ENCODE results near the gene TCIRG1. TPM values are rescaled to one million over a fixed set of nuclear protein-coding genes. Genes with fewer than 3 reads are reported as not detected.

TCIRG1 gene
- total and polyA plus RNA-seq, 2 of the 13 experiments (the other 11 are each of a cell fraction or from before 2014, with no cell fraction given): 48.0 to 69.6 TPM

DNA sequence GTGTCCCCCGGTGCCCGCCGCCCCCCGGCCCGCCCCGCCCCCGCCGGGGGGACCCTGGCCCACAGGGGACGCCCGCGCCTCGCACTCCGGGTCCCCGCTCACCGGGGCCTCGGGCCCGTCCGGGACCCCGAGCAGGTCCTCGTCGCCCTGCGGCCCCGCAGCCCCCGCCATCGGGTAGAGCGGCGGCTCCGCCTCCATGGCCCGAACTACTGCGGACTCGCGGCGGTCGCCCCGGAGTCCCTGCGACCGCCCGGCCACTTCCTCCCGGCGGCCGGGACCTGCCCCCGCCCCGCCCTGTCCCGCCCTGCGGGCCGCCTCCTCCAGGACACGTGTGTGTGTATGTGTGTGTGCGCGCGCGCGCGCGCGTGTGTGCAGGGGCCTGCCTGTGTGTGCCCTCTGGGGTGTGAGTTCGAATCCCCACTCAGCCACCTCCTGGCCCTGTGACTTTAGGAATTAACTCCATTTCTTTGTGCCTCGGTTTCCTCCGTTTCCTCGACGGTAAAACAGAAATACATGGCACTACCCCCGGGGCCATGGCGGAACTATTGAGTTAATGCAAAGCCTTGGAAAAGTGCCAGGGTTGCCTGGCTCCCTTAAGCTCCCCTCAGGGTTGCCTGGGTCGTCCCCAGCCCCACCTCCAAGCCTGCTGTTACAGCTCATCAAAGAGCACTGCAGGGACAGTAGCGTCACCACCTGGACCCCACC, 34.8 kb upstream of the TCIRG1 start, which contains the start of gene UNC93B1 (continued):
- TF ChIP-seq, protein P1, sequence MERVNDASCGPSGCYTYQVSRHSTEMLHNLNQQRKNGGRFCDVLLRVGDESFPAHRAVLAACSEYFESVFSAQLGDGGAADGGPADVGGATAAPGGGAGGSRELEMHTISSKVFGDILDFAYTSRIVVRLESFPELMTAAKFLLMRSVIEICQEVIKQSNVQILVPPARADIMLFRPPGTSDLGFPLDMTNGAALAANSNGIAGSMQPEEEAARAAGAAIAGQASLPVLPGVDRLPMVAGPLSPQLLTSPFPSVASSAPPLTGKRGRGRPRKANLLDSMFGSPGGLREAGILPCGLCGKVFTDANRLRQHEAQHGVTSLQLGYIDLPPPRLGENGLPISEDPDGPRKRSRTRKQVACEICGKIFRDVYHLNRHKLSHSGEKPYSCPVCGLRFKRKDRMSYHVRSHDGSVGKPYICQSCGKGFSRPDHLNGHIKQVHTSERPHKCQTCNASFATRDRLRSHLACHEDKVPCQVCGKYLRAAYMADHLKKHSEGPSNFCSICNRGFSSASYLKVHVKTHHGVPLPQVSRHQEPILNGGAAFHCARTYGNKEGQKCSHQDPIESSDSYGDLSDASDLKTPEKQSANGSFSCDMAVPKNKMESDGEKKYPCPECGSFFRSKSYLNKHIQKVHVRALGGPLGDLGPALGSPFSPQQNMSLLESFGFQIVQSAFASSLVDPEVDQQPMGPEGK (CRISPR knock-in tag; IDR thresholded peaks at IDR 0.05): peak; percentile 17; the same call in 1 of the 2 replicates
- TF ChIP-seq NONO (IDR thresholded peaks at IDR 0.05): no peak
- TF ChIP-seq NONO (CRISPR knock-in tag; conservative IDR thresholded peaks at IDR 0.05): 0 out of 2 replicates have a peak, but pooled peaks have one; percentile 40
- TF ChIP-seq MAZ (IDR thresholded peaks at IDR 0.05; ENCODE audit: borderline replicate concordance, low read depth, low read length): peak; percentile 64; the same call in 1 of the 2 replicates
- peak; percentile 49; the same call in 1 of the 2 replicates for TF ChIP-seq MAZ (CRISPR knock-in tag; IDR thresholded peaks at IDR 0.05; ENCODE audit: low read depth)
- TF ChIP-seq ADNP (CRISPR knock-in tag; IDR thresholded peaks at IDR 0.05): peak; percentile 90
- TF ChIP-seq NR2C2 (CRISPR knock-in tag; IDR thresholded peaks at IDR 0.05; ENCODE audit: borderline replicate concordance): no peak
- peak; percentile 51; the same call in 1 of the 2 replicates for TF ChIP-seq SAFB2 (CRISPR knock-in tag; IDR thresholded peaks at IDR 0.05; ENCODE audit: borderline replicate concordance, low read depth)
- TF ChIP-seq, protein P2, sequence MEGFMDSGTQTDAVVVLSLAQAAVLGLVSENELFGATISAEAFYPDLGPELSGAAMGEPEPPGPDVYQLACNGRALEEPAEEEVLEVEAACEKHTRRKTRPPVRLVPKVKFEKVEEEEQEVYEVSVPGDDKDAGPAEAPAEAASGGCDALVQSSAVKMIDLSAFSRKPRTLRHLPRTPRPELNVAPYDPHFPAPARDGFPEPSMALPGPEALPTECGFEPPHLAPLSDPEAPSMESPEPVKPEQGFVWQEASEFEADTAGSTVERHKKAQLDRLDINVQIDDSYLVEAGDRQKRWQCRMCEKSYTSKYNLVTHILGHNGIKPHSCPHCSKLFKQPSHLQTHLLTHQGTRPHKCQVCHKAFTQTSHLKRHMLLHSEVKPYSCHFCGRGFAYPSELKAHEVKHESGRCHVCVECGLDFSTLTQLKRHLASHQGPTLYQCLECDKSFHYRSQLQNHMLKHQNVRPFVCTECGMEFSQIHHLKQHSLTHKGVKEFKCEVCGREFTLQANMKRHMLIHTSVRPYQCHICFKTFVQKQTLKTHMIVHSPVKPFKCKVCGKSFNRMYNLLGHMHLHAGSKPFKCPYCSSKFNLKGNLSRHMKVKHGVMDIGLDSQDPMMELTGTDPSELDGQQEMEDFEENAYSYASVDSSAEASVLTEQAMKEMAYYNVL (CRISPR knock-in tag; IDR thresholded peaks at IDR 0.05; ENCODE audit: borderline replicate concordance): 0 out of 2 replicates have a peak, but pooled peaks have one; percentile 53
- TF ChIP-seq ZSCAN25 (CRISPR knock-in tag; IDR thresholded peaks at IDR 0.05): peak; percentile 51; the same call in 1 of the 2 replicates
- TF ChIP-seq HDAC1 (CRISPR knock-in tag; IDR thresholded peaks at IDR 0.05): peak; percentile 46
- 0 out of 2 replicates have a peak, but pooled peaks have one; percentile 59 for TF ChIP-seq CHD4 (IDR thresholded peaks at IDR 0.05; ENCODE audit: borderline replicate concordance, low read length)
- TF ChIP-seq SP5 (CRISPR knock-in tag; IDR thresholded peaks at IDR 0.05; ENCODE audit: borderline replicate concordance, low read depth): peak; percentile 84
- TF ChIP-seq ARNTL (CRISPR knock-in tag; IDR thresholded peaks at IDR 0.05): peak; percentile 96
- no peak for TF ChIP-seq ZNF101 (CRISPR knock-in tag; IDR thresholded peaks at IDR 0.05; ENCODE audit: borderline replicate concordance, low read depth)
- TF ChIP-seq NKX3-1 (CRISPR knock-in tag; IDR thresholded peaks at IDR 0.05): no peak; the same call in 1 of the 2 replicates
- no peak for TF ChIP-seq ZKSCAN5 (CRISPR knock-in tag; IDR thresholded peaks at IDR 0.05)
- TF ChIP-seq ZNF446 (CRISPR knock-in tag; IDR thresholded peaks at IDR 0.05): peak; percentile 58; the same call in 1 of the 2 replicates
- TF ChIP-seq, protein P3, sequence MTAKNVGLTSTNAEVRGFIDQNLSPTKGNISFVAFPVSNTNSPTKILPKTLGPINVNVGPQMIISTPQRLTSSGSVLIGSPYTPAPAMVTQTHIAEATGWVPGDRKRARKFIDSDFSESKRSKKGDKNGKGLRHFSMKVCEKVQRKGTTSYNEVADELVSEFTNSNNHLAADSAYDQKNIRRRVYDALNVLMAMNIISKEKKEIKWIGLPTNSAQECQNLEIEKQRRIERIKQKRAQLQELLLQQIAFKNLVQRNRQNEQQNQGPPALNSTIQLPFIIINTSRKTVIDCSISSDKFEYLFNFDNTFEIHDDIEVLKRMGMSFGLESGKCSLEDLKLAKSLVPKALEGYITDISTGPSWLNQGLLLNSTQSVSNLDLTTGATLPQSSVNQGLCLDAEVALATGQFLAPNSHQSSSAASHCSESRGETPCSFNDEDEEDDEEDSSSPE (CRISPR knock-in tag; IDR thresholded peaks at IDR 0.05): peak; percentile 68
- peak; percentile 80 for TF ChIP-seq ZMYM3 (CRISPR knock-in tag; IDR thresholded peaks at IDR 0.05)
- TF ChIP-seq, protein P4, sequence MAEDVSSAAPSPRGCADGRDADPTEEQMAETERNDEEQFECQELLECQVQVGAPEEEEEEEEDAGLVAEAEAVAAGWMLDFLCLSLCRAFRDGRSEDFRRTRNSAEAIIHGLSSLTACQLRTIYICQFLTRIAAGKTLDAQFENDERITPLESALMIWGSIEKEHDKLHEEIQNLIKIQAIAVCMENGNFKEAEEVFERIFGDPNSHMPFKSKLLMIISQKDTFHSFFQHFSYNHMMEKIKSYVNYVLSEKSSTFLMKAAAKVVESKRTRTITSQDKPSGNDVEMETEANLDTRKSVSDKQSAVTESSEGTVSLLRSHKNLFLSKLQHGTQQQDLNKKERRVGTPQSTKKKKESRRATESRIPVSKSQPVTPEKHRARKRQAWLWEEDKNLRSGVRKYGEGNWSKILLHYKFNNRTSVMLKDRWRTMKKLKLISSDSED (CRISPR knock-in tag; IDR thresholded peaks at IDR 0.05): no peak
- TF ChIP-seq ZSCAN31 (CRISPR knock-in tag; IDR thresholded peaks at IDR 0.05; ENCODE audit: low read depth): no peak; the same call in 1 of the 2 replicates
- no peak for TF ChIP-seq GATAD2A (CRISPR knock-in tag; IDR thresholded peaks at IDR 0.05)
- TF ChIP-seq KMT2A (CRISPR knock-in tag; IDR thresholded peaks at IDR 0.05): 0 out of 2 replicates have a peak, but pooled peaks have one; percentile 22

Data from HepG2 (cell line).